ENCODE results near the gene HSP90AB1.

The HSP90AB1 gene

DNA sequence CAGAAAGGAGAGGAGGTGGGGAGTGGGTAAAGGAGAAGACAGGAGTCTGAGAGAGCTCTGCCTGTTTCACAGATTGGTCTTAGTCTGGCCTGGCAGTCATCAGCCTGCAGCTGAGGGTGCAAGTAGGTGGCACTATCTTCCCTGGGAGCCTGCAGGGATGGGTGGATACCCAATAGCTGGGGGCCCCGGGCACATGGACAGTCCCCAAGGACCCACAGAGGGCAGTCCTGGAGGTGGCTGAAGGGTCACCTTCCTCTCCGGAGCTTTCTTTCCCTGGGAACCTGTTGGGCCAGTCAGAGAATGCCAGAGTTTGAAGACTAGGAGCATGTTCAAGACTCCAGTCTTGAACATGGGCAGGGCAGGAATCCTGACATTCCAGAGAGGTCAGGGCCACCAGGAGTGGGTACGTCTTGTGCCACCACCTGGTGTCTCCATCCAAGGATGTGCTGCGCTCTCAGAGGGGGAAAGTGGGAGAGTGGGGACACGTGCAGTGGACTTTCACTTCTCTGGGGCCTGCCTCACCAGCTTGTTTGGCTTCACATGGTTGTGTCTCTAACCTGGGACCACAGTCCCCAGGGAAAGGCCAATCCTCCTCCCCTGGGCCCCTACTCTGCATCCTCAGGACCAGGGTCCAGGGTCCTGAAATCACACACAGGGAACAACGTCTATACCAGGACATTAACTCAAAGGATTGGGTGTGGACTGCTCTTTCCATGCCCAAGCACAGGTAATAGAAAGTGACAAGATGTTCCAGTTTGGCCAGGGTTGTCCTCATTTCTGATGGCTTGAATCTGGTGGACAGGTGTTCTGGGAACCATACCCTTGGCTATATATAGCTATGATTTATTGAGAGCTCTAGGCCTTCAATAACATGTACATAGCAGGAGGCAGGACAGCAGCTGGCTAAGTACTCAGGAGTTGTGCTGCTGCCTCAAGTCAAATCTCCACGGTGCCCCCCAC lies 48.2 kb downstream of the HSP90AB1 start:
- H3K9me3 ChIP-seq (ENCODE audit: control insufficient read depth, insufficient read depth, low read length), result no peaks in the 10 kb centered on the region
- H3K9ac ChIP-seq (ENCODE audit: low read depth, low read length), result no peak overlapping the region
- no peaks in the 10 kb centered on the region for H3K4me1 ChIP-seq (ENCODE audit: control insufficient read depth, insufficient read depth, low read length)
- H3K27me3 ChIP-seq (ENCODE audit: control insufficient read depth, insufficient read depth, low read length), result peaks cover 24% of the 10 kb centered on the region
- H3K36me3 ChIP-seq (ENCODE audit: control insufficient read depth, insufficient read depth, low read length), result peaks cover 2% of the 10 kb centered on the region
- H3K4me3 ChIP-seq (ENCODE audit: low read depth, low read length), result no peak overlapping the region

DNA sequence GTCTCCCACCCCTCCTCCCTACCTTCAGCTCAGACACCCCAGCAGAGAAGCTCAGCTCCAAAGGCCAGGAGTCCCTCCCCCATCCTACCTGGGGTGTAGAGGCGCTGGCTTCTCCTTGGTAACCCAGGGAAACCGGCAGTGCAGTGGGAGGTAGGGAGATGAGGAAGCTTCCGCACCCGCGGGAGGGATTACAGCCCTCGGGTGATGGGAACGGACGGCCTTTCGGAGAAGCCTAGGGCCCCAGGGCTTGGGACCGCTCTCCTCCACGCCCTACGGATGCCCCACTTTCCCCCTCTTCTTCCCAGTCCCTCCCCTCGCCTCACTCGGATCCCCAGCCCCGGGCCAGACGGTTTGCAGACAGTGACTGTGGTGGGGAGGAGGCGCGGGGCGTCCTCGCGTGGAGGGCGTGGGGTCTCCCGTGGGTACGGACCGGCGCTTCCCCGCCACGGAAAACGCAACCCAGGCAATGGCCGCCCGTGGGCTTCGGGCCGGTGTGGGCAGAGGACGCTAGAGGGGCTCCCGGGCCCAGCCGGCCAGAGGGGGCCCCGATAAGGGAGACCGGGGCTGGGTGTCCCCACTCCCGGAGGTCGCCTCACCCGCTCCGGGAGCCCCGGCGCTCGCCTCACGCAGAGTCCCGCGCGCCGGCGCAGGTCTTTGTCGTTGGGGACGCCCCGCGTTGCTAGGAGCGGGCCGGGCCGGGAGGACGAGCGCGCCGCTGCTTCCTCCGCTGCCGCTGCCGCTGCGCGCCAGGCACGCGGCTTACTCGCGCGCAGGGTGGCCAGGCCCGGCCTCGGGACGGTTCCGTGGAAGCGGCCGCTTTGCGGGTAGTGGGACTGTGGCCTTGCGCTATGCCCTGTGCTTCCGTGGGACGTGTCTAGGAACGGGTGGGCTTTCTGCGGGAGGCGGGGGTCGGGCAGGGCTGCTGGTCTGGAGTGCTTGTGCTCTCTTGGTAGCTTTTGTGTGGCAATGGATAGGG lies 50.5 kb downstream of the HSP90AB1 start:
- no peaks in the 10 kb centered on the region for H3K4me1 ChIP-seq (ENCODE audit: control insufficient read depth, insufficient read depth, low read length)
- H3K27me3 ChIP-seq (ENCODE audit: control insufficient read depth, insufficient read depth, low read length), result peaks cover 19% of the 10 kb centered on the region
- peaks cover 22% of the 10 kb centered on the region for H3K36me3 ChIP-seq (ENCODE audit: control insufficient read depth, insufficient read depth, low read length)
- peak overlapping the region; percentile 76 for H3K4me3 ChIP-seq (ENCODE audit: low read depth, low read length)
- H3K9me3 ChIP-seq (ENCODE audit: control insufficient read depth, insufficient read depth, low read length), result no peaks in the 10 kb centered on the region
- H3K9ac ChIP-seq (ENCODE audit: low read depth, low read length), result peak overlapping the region; percentile 54

DNA sequence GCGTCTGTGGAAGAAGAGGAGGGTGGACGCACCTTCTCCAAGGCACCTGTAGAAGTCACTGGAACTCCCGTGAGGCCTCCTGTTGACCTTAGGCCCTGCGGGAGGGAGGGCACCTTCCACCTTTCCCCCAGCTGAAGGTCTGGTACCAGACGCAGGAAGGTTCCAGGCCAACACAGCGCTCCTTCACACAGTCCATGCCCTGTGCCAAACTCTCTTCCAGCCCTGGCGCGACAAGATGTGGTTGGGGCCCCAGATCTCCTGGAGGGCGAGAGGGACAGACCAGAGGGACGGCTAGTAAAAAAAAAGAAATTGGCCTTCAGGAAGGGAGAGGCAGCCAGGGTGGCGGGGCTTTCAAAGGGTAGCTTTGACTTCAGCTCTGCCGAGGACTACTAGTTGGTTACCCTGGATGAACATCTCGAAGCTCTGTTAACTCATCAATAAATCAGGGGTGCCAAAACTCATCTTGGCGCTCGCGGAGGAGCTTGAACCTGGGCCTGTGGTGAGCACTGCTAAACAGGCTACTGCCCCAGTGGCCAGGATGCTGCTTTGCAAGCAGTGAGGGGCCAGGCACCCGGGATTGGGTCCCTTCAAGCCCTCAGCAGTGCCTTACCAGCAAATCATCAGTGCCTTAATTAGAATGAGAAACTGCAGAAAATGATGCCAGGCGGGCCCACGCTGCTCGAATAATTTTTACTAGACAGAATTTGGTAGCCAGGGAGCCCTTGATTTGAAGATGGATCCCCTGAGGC lies 51.3 kb downstream of the HSP90AB1 start:
- H3K4me3 ChIP-seq (ENCODE audit: low read depth, low read length), result peak overlapping the region; percentile 76

DNA sequence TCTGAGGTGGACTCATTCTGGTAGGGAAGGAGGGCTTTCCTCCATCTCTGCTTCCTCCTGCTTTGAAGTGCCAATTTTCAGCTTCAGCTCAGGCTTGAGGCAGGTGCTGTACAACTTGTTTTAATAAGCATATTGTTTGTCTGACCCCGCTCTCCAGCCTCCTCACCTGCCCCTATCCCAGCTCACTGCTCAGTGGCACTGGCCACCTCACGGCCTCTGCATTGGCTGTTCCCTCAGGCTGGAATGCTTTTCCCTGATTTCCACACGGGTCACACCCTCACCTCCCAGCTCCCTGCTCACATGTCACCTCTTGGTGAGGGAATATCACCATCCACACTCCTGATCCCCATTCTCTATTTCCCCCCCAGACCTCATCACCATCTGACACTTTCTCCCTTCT lies 52.0 kb downstream of the HSP90AB1 start:
- Histone ChIP-seq H3K36me3 (ENCODE audit: control insufficient read depth, insufficient read depth, low read length) (peaks cover 37% of the 10 kb centered on the region), H3K9ac (ENCODE audit: low read depth, low read length) (no peak overlapping the region), H3K4me3 (ENCODE audit: low read depth, low read length) (no peak overlapping the region), H3K4me1 (ENCODE audit: control insufficient read depth, insufficient read depth, low read length) (no peaks in the 10 kb centered on the region), H3K9me3 (ENCODE audit: control insufficient read depth, insufficient read depth, low read length) (no peaks in the 10 kb centered on the region), H3K27me3 (ENCODE audit: control insufficient read depth, insufficient read depth, low read length) (peaks cover 16% of the 10 kb centered on the region)

More for the DNA sequence above, 51.3 kb downstream of the HSP90AB1 start:
- H3K4me1 ChIP-seq (ENCODE audit: control insufficient read depth, insufficient read depth, low read length), result no peaks in the 10 kb centered on the region
- H3K9me3 ChIP-seq (ENCODE audit: control insufficient read depth, insufficient read depth, low read length), result no peaks in the 10 kb centered on the region
- peak overlapping the region; percentile 54 for H3K9ac ChIP-seq (ENCODE audit: low read depth, low read length)
- peaks cover 16% of the 10 kb centered on the region for H3K27me3 ChIP-seq (ENCODE audit: control insufficient read depth, insufficient read depth, low read length)
- H3K36me3 ChIP-seq (ENCODE audit: control insufficient read depth, insufficient read depth, low read length), result peaks cover 31% of the 10 kb centered on the region

DNA sequence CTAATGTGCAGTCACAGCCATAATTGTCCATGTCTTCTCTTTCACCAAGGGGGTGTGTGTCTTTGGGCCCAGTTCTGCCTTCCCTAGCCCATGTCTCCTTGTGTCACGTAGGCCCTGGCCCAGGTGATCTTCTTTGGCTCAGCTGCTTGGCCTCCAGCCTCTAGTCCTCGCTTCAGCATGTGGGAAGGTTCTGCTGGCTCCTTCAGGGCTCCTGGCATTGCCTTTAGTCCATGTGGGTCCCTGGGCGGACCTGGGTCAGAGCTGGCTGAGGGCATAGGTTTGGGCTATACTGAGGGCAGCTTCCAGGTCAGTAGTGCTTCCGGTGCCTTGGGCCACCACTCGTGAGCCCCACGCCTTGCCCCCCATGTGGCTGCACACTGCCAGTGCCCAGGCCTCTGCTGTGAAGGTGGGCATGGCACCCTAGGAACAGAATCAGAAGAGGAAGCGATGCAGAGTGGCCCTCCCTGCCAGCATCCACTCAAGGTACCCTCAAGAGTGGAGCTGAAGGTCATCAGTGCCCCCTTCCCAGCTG lies 53.5 kb downstream of the HSP90AB1 start:
- Histone ChIP-seq H3K9ac (ENCODE audit: low read depth, low read length) (no peak overlapping the region), H3K27me3 (ENCODE audit: control insufficient read depth, insufficient read depth, low read length) (peaks cover 13% of the 10 kb centered on the region), H3K36me3 (ENCODE audit: control insufficient read depth, insufficient read depth, low read length) (peaks cover 52% of the 10 kb centered on the region), H3K9me3 (ENCODE audit: control insufficient read depth, insufficient read depth, low read length) (no peaks in the 10 kb centered on the region), H3K4me1 (ENCODE audit: control insufficient read depth, insufficient read depth, low read length) (no peaks in the 10 kb centered on the region), H3K4me3 (ENCODE audit: low read depth, low read length) (no peak overlapping the region)

DNA sequence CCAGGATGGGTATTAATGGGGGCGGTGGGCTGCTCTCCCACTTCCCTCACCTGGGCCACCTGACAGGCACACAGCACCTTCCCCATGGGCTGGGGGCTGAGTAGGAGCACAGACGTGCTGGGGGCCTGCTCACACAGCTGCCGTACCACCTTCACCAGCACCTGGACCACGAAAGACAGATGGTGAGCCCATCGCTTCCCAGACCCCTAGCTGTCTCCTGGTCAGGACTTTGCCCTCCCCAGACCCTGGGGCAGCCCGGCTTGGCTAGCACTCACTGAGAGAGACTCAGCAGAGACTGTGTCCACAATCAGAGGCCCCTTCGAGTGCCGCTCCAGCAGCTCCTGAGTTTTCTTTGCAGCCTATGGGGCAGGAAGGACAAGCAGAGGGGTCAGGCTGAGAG lies 54.2 kb downstream of the HSP90AB1 start:
- Histone ChIP-seq H3K4me1 (ENCODE audit: control insufficient read depth, insufficient read depth, low read length) (no peaks in the 10 kb centered on the region), H3K9ac (ENCODE audit: low read depth, low read length) (no peak overlapping the region), H3K9me3 (ENCODE audit: control insufficient read depth, insufficient read depth, low read length) (no peaks in the 10 kb centered on the region), H3K36me3 (ENCODE audit: control insufficient read depth, insufficient read depth, low read length) (peaks cover 59% of the 10 kb centered on the region), H3K4me3 (ENCODE audit: low read depth, low read length) (no peak overlapping the region), H3K27me3 (ENCODE audit: control insufficient read depth, insufficient read depth, low read length) (peaks cover 10% of the 10 kb centered on the region)

DNA sequence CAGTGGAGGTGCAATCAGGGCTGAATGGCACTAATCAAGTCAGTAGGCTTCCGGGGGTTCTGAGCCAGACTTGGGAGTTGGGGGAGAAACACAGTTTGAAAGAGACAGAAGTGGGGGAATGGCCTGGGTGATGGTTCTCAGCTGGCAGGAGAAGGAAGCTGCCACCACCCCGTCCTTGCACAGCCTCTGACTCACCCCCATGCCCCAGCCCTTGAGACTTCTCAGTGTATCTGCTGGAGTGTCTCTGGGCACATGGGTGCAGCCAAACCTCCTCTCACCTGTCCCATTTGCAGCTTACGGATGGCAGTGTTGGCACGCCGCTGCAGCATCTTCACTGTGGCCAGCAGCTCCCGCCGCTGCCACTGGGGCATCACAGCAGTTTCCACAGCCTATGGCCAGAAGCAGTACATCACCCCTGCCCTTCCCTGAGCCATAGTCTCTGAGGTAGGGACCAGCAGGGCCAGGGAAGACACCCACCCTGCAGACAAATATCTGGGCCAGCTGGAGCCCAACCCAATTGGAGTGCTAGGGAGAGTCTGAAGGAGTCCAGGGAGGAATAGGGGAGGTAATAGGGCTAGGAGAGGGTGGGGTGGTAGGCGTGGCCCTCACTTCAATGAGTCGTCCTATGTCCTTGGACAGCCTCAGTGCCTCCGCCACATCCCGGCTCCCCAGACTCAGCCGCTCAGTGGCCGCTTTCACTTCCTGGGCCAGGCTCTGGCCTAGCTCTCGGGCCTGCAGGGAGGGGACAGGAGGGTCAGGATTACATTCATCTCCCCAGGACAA lies 55.1 kb downstream of the HSP90AB1 start:
- H3K9me3 ChIP-seq (ENCODE audit: control insufficient read depth, insufficient read depth, low read length), result no peaks in the 10 kb centered on the region
- no peak overlapping the region for H3K4me3 ChIP-seq (ENCODE audit: low read depth, low read length)
- no peaks in the 10 kb centered on the region for H3K4me1 ChIP-seq (ENCODE audit: control insufficient read depth, insufficient read depth, low read length)
- no peak overlapping the region for H3K9ac ChIP-seq (ENCODE audit: low read depth, low read length)
- peaks cover 1% of the 10 kb centered on the region for H3K27me3 ChIP-seq (ENCODE audit: control insufficient read depth, insufficient read depth, low read length)
- peaks cover 66% of the 10 kb centered on the region for H3K36me3 ChIP-seq (ENCODE audit: control insufficient read depth, insufficient read depth, low read length)

DNA sequence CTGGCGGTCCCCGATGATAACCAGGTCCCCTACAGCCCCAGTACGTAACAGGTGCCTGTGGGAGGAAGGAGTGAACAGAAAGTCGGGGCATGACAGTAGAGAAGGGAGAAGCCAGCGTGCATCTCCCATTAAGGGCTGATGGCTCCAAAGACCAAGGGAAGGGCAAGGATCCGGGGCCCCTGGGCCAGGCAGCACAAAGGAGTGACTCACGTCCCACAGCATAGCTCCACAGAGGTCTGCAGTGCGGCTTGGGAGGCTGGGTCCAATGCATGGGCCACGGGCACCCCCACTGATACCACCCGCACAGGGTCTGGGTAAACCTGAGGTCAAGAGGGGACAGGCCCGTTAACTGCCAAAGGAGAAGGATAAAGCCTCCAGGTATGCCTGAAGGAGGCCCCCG lies 56.0 kb downstream of the HSP90AB1 start:
- no peak overlapping the region for H3K4me3 ChIP-seq (ENCODE audit: low read depth, low read length)
- H3K36me3 ChIP-seq (ENCODE audit: control insufficient read depth, insufficient read depth, low read length), result peaks cover 74% of the 10 kb centered on the region
- no peaks in the 10 kb centered on the region for H3K27me3 ChIP-seq (ENCODE audit: control insufficient read depth, insufficient read depth, low read length)
- H3K9me3 ChIP-seq (ENCODE audit: control insufficient read depth, insufficient read depth, low read length), result no peaks in the 10 kb centered on the region
- H3K4me1 ChIP-seq (ENCODE audit: control insufficient read depth, insufficient read depth, low read length), result no peaks in the 10 kb centered on the region
- H3K9ac ChIP-seq (ENCODE audit: low read depth, low read length), result no peak overlapping the region
